GM13977 (cell line): ENCODE results near the gene FADS1.
A peak's percentile ranks its signal among the peaks of the same experiment; 100 is the strongest.

Source experiments
- DNase-seq: peaks from one replicate; pipeline ENCODE4 v3.0.0; 2012; ENCODE audit warnings: low spot score
- CTCF ChIP-seq: IDR thresholded peaks from 2 replicates; pipeline ENCODE4 v1.5.1; 2012; ENCODE audit warnings: mild to moderate bottlenecking, control low read depth; ENCODE audit not compliant: insufficient read depth; ENCODE audit errors: extremely low read depth, missing control alignments
- in situ Hi-C: fragments of 300-500 bp; cut with MboI; formaldehyde crosslinking; loops from one replicate; pipeline ENCODE4 v1.12.0; 2022; ENCODE audit warnings: low sequenced_read_pairs, low pct_unique_long_range_greater_than_20kb, mixed read lengths, inconsistent platforms; ENCODE audit not compliant: unreplicated experiment

The FADS1 gene

GRCh38 chr11:61753672-61754071 is 63.1 kb downstream of the FADS1 start:
- DNase-seq = no peak
- TF ChIP-seq CTCF = no peak
- in situ Hi-C loops = no loop called here

GRCh38 chr11:61752925-61753521 is 63.8 kb downstream of the FADS1 start:
- in situ Hi-C loops = no loop called here
- no peak for TF ChIP-seq CTCF
- DNase-seq = no peak

- TF ChIP-seq CTCF = peak; percentile 92
- in situ Hi-C loops = no loop called here
- peak; percentile 87 for DNase-seq
These were observed 64.5 kb downstream of the FADS1 start, which contains the start of gene MYRF for GRCh38 chr11:61752117-61752924. MYRF (plus strand) TSS chr11:61752636; CDS start chr11:61752745, 109 bp downstream.

GRCh38 chr11:61751384-61751783 is 65.4 kb downstream of the FADS1 start:
- in situ Hi-C loops = no loop called here
- no peak for TF ChIP-seq CTCF
- DNase-seq = no peak

GRCh38 chr11:61750631-61751273 is 66.1 kb downstream of the FADS1 start:
- DNase-seq = no peak
- no peak for TF ChIP-seq CTCF
- in situ Hi-C loops = no loop called here
